Measurements from ENCODE around the gene LRBA. TPM values are rescaled to one million over a fixed set of nuclear protein-coding genes. Genes with fewer than 3 reads are reported as not detected.
A peak's percentile ranks its signal among the peaks of the same experiment; 100 is the strongest.

Gene LRBA
- total RNA-seq, 1 experiment from 2014 or later: 53.4 TPM

- DNase-seq (ENCODE audit: low spot score): no peak
Measured at GRCh38 chr4:150327262-150327780, 687.8 kb downstream of the LRBA start.

- DNase-seq (ENCODE audit: low spot score): no peak
Measured at GRCh38 chr4:150325872-150326271, 689.2 kb downstream of the LRBA start.

- DNase-seq (ENCODE audit: low spot score): no peak
Measured at GRCh38 chr4:150323406-150324325, 691.4 kb downstream of the LRBA start.

GRCh38 chr4:150322646-150323045 lies 692.4 kb downstream of the LRBA start:
- DNase-seq (ENCODE audit: low spot score): no peak

GRCh38 chr4:150321113-150321512 lies 694.0 kb downstream of the LRBA start:
- no peak for DNase-seq (ENCODE audit: low spot score)

- DNase-seq (ENCODE audit: low spot score): no peak
Measured at GRCh38 chr4:150318971-150319370, 696.1 kb downstream of the LRBA start.

GRCh38 chr4:150318527-150318926 lies 696.6 kb downstream of the LRBA start:
- no peak for DNase-seq (ENCODE audit: low spot score)

GRCh38 chr4:150316332-150317205 lies 698.5 kb downstream of the LRBA start:
- no peak for DNase-seq (ENCODE audit: low spot score)

- DNase-seq (ENCODE audit: low spot score): no peak
Measured at GRCh38 chr4:150315691-150316090, 699.4 kb downstream of the LRBA start.

- DNase-seq (ENCODE audit: low spot score): no peak
Measured at GRCh38 chr4:150315175-150315574, 699.9 kb downstream of the LRBA start.

- DNase-seq (ENCODE audit: low spot score): no peak
Measured at GRCh38 chr4:150314031-150314430, 701.1 kb downstream of the LRBA start.

- no peak for DNase-seq (ENCODE audit: low spot score)
Measured at GRCh38 chr4:150310159-150310895, 704.8 kb downstream of the LRBA start.

- DNase-seq (ENCODE audit: low spot score): no peak
Measured at GRCh38 chr4:150308824-150309472, 706.1 kb downstream of the LRBA start.

GRCh38 chr4:150306719-150307118 lies 708.4 kb downstream of the LRBA start:
- DNase-seq (ENCODE audit: low spot score): no peak

GRCh38 chr4:150305995-150306394 lies 709.1 kb downstream of the LRBA start:
- no peak for DNase-seq (ENCODE audit: low spot score)

- DNase-seq (ENCODE audit: low spot score): no peak
Measured at GRCh38 chr4:150302553-150302952, 712.5 kb downstream of the LRBA start.

GRCh38 chr4:150299816-150300215 lies 715.3 kb downstream of the LRBA start:
- no peak for DNase-seq (ENCODE audit: low spot score)

GRCh38 chr4:150297861-150298474 lies 717.1 kb downstream of the LRBA start:
- DNase-seq (ENCODE audit: low spot score): peak; percentile 74

- no peak for DNase-seq (ENCODE audit: low spot score)
Measured at GRCh38 chr4:150289881-150290280, 725.2 kb downstream of the LRBA start.

- no peak for DNase-seq (ENCODE audit: low spot score)
Measured at GRCh38 chr4:150289198-150289597, 725.9 kb downstream of the LRBA start.
